B cell (primary cell): ENCODE data around the gene NBPF1.

Experiments used
- CTCF ChIP-seq: fragments of 200-600 bp; IDR thresholded peaks from one replicate; pipeline ENCODE4 v1.8.0; 2022; ENCODE audit warnings: antibody characterized with exemption, mild to moderate bottlenecking
- EZH2 ChIP-seq: IDR thresholded peaks from 2 replicates; pipeline ENCODE4 v1.6.1; 2012; ENCODE audit warnings: borderline replicate concordance, low read depth, mild to moderate bottlenecking, moderate library complexity, low read length; ENCODE audit not compliant: insufficient read depth, poor library complexity, severe bottlenecking

GRCh38 chr1:16605532-16606505 lies 7.5 kb downstream of the NBPF1 start:
- no peak for TF ChIP-seq CTCF
- no peak for TF ChIP-seq EZH2
